Smooth muscle cell (in vitro differentiated cells): ENCODE results near the gene KCNJ6. TPM values are rescaled to one million over a fixed set of nuclear protein-coding genes. Genes with fewer than 3 reads are reported as not detected.

Experiments
- DNase-seq: peaks from one replicate; lab custom pipeline; 2025; ENCODE audit not compliant: unreplicated experiment; lab: John Stamatoyannopoulos, UW
- H2AFZ ChIP-seq: fragments of 200-600 bp; sonication (generic); 2 replicates; pipeline ENCODE4 v1.6.0; 2016; ENCODE audit warnings: antibody characterized with exemption, low read depth, mild to moderate bottlenecking
- H3F3A ChIP-seq: fragments of 200-600 bp; sonication (generic); 2 replicates; pipeline ENCODE4 v1.6.0; 2017; ENCODE audit warnings: antibody characterized with exemption, low read depth
- H3K27ac ChIP-seq: fragments of 200-600 bp; sonication (generic); 2 replicates; pipeline ENCODE4 v1.5.1; 2016; ENCODE audit warnings: low read depth, mild to moderate bottlenecking
- H3K27me3 ChIP-seq: fragments of 200-600 bp; sonication (generic); 2 replicates; pipeline ENCODE4 v1.6.1; 2016; ENCODE audit warnings: low read depth, mild to moderate bottlenecking
- H3K36me3 ChIP-seq: fragments of 200-600 bp; sonication (generic); 2 replicates; pipeline ENCODE4 v1.5.1; 2016; ENCODE audit warnings: low read depth
- H3K4me1 ChIP-seq: fragments of 200-600 bp; sonication (generic); 2 replicates; pipeline ENCODE4 v1.5.1; 2016; ENCODE audit warnings: low read depth
- H3K4me2 ChIP-seq: fragments of 200-600 bp; sonication (generic); 2 replicates; pipeline ENCODE4 v1.6.0; 2016; ENCODE audit warnings: mild to moderate bottlenecking
- H3K4me3 ChIP-seq: fragments of 200-600 bp; sonication (generic); 2 replicates; pipeline ENCODE4 v1.5.1; 2016; ENCODE audit warnings: mild to moderate bottlenecking
- H3K79me2 ChIP-seq: fragments of 200-600 bp; sonication (generic); 2 replicates; pipeline ENCODE4 v1.6.0; 2016; ENCODE audit warnings: low read depth, mild to moderate bottlenecking
- H3K9ac ChIP-seq: fragments of 200-600 bp; sonication (generic); 2 replicates; pipeline ENCODE4 v1.6.0; 2016; ENCODE audit warnings: low read depth
- H3K9me3 ChIP-seq: fragments of 200-600 bp; sonication (generic); replicated peaks from 2 replicates; pipeline ENCODE4 v1.5.1; 2016; ENCODE audit warnings: low read depth
- H4K20me1 ChIP-seq: fragments of 200-600 bp; sonication (generic); 2 replicates; pipeline ENCODE4 v1.6.0; 2016; ENCODE audit warnings: low read depth
- WGBS: methylation state at CpG from one replicate; pipeline ENCODE4 v1.1.7; 2016; ENCODE audit warnings: low lambda C conversion rate; 5-methylcytosine and 5-hydroxymethylcytosine counted together
- polyA plus RNA-seq: library from polyadenylated mRNA; unstranded; fragments of >200 nt; fragmentation: Nextera tagmentation; extraction: Ambion mirVana; gene quantifications from 2 replicates; pipeline ENCODE4 v1.2.1, GENCODE V29; 2016
- total RNA-seq: library from RNA; depleted of rRNA; stranded (reverse); fragments of >200 nt; gene quantifications from 2 replicates; pipeline ENCODE4 v1.2.3, GENCODE V29; 2014
- TF ChIP-seq, protein P1 (sequence below): fragments of 200-600 bp; sonication (generic); IDR thresholded peaks from 2 replicates; pipeline ENCODE4 v1.5.1; 2017; ENCODE audit warnings: borderline replicate concordance, mild to moderate bottlenecking, antibody characterized with exemption; ENCODE audit not compliant: insufficient read depth, poor library complexity, severe bottlenecking

Gene KCNJ6
- total and polyA plus RNA-seq, 2 experiments from 2014 or later = 0.15 to 0.27 TPM

DNA sequence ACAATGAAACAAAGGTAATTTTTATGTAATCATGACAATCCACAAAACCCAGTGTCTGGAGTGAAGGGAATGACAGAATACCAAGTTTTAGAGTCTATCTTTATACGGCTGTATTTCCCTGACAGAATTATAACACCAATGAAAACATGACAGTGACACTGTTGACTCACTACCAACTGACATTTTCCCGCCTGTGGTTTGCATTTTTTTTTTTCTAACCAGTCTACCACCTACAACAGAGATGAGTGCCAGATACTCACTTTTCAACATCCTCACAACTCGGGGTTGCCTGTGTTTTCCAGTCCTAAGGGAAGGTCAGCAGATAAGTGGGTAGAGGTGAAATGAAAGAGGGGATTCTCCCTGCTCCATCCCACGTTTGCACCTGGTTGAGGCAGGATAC is 118.9 kb downstream of the KCNJ6 start:
- no peaks in the 10 kb centered on the region for H3K9me3 ChIP-seq
- H3K9ac ChIP-seq = no peak overlapping the region
- TF ChIP-seq, protein P1, sequence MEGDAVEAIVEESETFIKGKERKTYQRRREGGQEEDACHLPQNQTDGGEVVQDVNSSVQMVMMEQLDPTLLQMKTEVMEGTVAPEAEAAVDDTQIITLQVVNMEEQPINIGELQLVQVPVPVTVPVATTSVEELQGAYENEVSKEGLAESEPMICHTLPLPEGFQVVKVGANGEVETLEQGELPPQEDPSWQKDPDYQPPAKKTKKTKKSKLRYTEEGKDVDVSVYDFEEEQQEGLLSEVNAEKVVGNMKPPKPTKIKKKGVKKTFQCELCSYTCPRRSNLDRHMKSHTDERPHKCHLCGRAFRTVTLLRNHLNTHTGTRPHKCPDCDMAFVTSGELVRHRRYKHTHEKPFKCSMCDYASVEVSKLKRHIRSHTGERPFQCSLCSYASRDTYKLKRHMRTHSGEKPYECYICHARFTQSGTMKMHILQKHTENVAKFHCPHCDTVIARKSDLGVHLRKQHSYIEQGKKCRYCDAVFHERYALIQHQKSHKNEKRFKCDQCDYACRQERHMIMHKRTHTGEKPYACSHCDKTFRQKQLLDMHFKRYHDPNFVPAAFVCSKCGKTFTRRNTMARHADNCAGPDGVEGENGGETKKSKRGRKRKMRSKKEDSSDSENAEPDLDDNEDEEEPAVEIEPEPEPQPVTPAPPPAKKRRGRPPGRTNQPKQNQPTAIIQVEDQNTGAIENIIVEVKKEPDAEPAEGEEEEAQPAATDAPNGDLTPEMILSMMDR = no peak
- 54% methylated on average over 4 of the region's 4 CpGs for WGBS
- DNase-seq = no peak
- no peaks in the 10 kb centered on the region for H3K36me3 ChIP-seq
- H3K4me3 ChIP-seq = no peak overlapping the region
- H3K27ac ChIP-seq = no peak overlapping the region
- H4K20me1 ChIP-seq = no peaks in the 10 kb centered on the region
- peaks cover 6% of the 10 kb centered on the region for H3F3A ChIP-seq
- H3K79me2 ChIP-seq = no peaks in the 10 kb centered on the region
- H3K4me2 ChIP-seq = no peak overlapping the region
- H3K4me1 ChIP-seq = peaks cover 14% of the 10 kb centered on the region
- no peak overlapping the region for H2AFZ ChIP-seq
- H3K27me3 ChIP-seq = no peaks in the 10 kb centered on the region

DNA sequence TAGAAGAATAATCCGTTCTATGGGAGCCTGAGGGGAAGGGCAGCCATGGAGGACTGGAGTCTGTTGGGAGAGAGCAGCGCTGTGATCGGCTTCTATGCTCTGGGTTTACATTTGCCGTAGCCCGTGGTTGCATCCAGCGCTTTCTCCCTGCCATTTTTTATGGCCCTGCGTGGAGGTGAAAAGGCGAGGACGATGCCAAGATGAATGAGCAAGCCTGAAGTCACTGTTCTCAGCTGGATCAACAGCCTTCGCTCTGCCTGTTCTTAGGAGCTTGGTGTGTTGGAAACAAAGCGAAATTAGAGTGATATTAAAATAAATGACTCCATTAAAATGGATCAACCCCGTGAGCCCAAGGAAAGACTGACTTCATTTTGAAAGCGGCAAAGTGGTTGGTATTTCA is 120.2 kb downstream of the KCNJ6 start:
- TF ChIP-seq, protein P1 = no peak
- H3K79me2 ChIP-seq = no peaks in the 10 kb centered on the region

DNA sequence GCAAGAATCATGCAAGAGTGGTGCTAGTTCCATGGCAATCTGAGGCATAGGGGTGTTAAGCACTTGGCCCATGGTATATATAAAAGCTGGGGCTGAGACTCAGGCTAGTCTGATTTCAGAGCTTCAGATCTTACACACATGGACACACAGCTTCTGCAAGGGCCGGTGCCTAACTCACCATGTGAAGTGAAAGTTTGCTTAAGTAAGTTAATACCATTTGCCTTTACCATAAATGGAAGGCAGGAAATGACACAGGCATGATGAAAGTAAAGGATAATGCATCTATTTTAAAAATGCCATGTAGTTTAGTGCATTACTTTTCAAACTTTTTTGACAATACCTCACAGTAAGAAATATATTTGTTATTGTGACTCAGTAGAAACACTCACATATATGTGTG is 122.6 kb downstream of the KCNJ6 start:
- Histone ChIP-seq H3K9ac (no peak overlapping the region), H3K9me3 (no peaks in the 10 kb centered on the region), H3K27ac (no peak overlapping the region), H3K4me2 (no peak overlapping the region), H3K27me3 (no peaks in the 10 kb centered on the region), H3F3A (no peaks in the 10 kb centered on the region), H3K4me1 (no peaks in the 10 kb centered on the region), H3K4me3 (no peak overlapping the region), H2AFZ (no peak overlapping the region), H3K79me2 (no peaks in the 10 kb centered on the region), H4K20me1 (no peaks in the 10 kb centered on the region), H3K36me3 (no peaks in the 10 kb centered on the region)
- no peak for DNase-seq
- WGBS = 55% methylated on average over 1 of the region's 1 CpG
- TF ChIP-seq, protein P1 = no peak

More for the DNA sequence above, 120.2 kb downstream of the KCNJ6 start:
- H3F3A ChIP-seq = peaks cover 6% of the 10 kb centered on the region
- H2AFZ ChIP-seq = no peak overlapping the region
- 96% methylated on average over 13 of the region's 13 CpGs for WGBS
- no peak overlapping the region for H3K4me2 ChIP-seq
- H4K20me1 ChIP-seq = no peaks in the 10 kb centered on the region
- DNase-seq = no peak
- H3K4me3 ChIP-seq = no peak overlapping the region
- H3K9me3 ChIP-seq = no peaks in the 10 kb centered on the region
- no peak overlapping the region for H3K9ac ChIP-seq
- H3K27me3 ChIP-seq = no peaks in the 10 kb centered on the region
- no peaks in the 10 kb centered on the region for H3K36me3 ChIP-seq
- peaks cover 14% of the 10 kb centered on the region for H3K4me1 ChIP-seq
- no peak overlapping the region for H3K27ac ChIP-seq

DNA sequence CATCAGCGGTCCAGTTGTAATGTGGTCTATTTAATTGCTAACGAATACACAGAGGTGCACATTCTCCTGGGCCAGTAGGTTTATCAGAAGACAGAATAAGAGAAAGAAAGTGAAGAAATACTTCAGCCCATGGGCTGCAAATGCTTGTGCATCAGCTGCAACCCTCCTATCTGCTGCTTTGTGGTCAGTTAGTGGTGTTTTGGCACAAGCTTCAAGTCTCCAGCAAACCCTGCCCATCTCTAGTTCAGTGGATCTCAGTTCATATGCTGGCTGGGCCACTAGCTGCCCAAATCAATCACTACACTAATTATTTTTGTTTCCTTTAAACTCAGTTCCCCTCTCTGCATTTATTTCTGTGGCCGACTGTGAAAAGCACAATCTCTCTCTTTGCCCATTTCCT is 124.2 kb downstream of the KCNJ6 start:
- WGBS = 92% methylated on average over 3 of the region's 3 CpGs
- H3K4me2 ChIP-seq = no peak overlapping the region

More for the DNA sequence above, 124.2 kb downstream of the KCNJ6 start:
- no peaks in the 10 kb centered on the region for H3K36me3 ChIP-seq
- no peaks in the 10 kb centered on the region for H3K9me3 ChIP-seq
- H3K27ac ChIP-seq = no peak overlapping the region
- no peaks in the 10 kb centered on the region for H3K79me2 ChIP-seq
- no peak for DNase-seq
- no peaks in the 10 kb centered on the region for H3K4me1 ChIP-seq
- no peak overlapping the region for H2AFZ ChIP-seq
- no peaks in the 10 kb centered on the region for H4K20me1 ChIP-seq
- TF ChIP-seq, protein P1 = no peak
- no peaks in the 10 kb centered on the region for H3F3A ChIP-seq
- no peak overlapping the region for H3K4me3 ChIP-seq
- H3K27me3 ChIP-seq = no peaks in the 10 kb centered on the region
- H3K9ac ChIP-seq = no peak overlapping the region
